GM23248 (cell line): ENCODE measurements around the gene TRIM68.

Source experiments
- EZH2 ChIP-seq: fragments of 200-600 bp; sonication (generic); IDR thresholded peaks from 2 replicates; pipeline ENCODE4 v1.6.1; 2018; ENCODE audit warnings: antibody characterized with exemption, mild to moderate bottlenecking; ENCODE audit not compliant: insufficient read depth, poor library complexity, severe bottlenecking
- EZH2phosphoT487 ChIP-seq: fragments of 200-600 bp; sonication (generic); IDR thresholded peaks from 2 replicates; pipeline ENCODE4 v1.6.1; 2018; ENCODE audit warnings: antibody characterized with exemption, moderate library complexity, mild to moderate bottlenecking, low read depth; ENCODE audit not compliant: insufficient read depth

DNA sequence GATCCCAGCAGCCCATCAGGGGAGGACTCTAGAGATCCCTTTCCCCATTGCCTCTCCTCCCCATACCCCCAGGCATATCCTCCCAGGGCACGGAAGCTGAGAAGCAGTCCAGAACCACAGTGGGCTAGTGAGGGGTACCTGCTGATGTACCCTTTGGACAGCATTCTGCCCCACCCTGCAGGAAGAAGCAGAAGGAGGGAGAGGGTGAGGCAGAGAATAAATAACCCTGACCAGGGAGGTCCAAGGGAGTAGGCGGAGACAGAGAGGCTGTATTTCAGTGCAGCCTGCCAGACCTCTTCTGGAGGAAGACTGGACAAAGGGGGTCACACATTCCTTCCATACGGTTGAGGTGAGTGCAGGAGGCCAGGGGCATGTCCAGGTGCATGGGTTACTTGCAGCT lies 35.7 kb upstream of the TRIM68 start, which contains the start of gene OR51E1:
- TF ChIP-seq EZH2 (no peak), EZH2phosphoT487 (no peak)
